ENCODE results near the gene PHTF2.
"Not testable (repeated sequence)": the region's sequence is repeated elsewhere in the genome, so short reads cannot be mapped to it uniquely, and the experiment has no call there.

- TF ChIP-seq, protein P1, sequence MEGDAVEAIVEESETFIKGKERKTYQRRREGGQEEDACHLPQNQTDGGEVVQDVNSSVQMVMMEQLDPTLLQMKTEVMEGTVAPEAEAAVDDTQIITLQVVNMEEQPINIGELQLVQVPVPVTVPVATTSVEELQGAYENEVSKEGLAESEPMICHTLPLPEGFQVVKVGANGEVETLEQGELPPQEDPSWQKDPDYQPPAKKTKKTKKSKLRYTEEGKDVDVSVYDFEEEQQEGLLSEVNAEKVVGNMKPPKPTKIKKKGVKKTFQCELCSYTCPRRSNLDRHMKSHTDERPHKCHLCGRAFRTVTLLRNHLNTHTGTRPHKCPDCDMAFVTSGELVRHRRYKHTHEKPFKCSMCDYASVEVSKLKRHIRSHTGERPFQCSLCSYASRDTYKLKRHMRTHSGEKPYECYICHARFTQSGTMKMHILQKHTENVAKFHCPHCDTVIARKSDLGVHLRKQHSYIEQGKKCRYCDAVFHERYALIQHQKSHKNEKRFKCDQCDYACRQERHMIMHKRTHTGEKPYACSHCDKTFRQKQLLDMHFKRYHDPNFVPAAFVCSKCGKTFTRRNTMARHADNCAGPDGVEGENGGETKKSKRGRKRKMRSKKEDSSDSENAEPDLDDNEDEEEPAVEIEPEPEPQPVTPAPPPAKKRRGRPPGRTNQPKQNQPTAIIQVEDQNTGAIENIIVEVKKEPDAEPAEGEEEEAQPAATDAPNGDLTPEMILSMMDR (IDR thresholded peaks at IDR 0.05) = not testable (repeated sequence)
- not testable (repeated sequence) for TF ChIP-seq EP300 (IDR thresholded peaks at IDR 0.05)
These were observed 14.1 kb upstream of the PHTF2 start for GRCh38 chr7:77784426-77784825.
